CD1c-positive myeloid dendritic cell (primary cell): ENCODE data around the gene TMEM109.

ENCODE experiments used
- DNase-seq: peaks from one replicate; pipeline ENCODE4 v3.0.0-alpha.2; 2016; ENCODE audit errors: extremely low spot score

The TMEM109 gene

GRCh38 chr11:60925868-60926267 lies 11.9 kb downstream of the TMEM109 start:
- DNase-seq, result peak; percentile 67

GRCh38 chr11:60926500-60926899 lies 12.5 kb downstream of the TMEM109 start:
- no peak for DNase-seq

- DNase-seq, result no peak
These were observed 13.2 kb downstream of the TMEM109 start for GRCh38 chr11:60927061-60927592.

- no peak for DNase-seq
These were observed 13.6 kb downstream of the TMEM109 start for GRCh38 chr11:60927600-60927999.

GRCh38 chr11:60928563-60929001 lies 14.6 kb downstream of the TMEM109 start:
- no peak for DNase-seq

- no peak for DNase-seq
These were observed 15.8 kb downstream of the TMEM109 start for GRCh38 chr11:60929764-60930163.

- no peak for DNase-seq
These were observed 16.4 kb downstream of the TMEM109 start for GRCh38 chr11:60930394-60930793.

GRCh38 chr11:60931917-60932316 lies 18.0 kb downstream of the TMEM109 start:
- DNase-seq, result no peak

- DNase-seq, result no peak
These were observed 18.8 kb downstream of the TMEM109 start for GRCh38 chr11:60932605-60933356.

GRCh38 chr11:60933416-60934123 lies 19.6 kb downstream of the TMEM109 start:
- DNase-seq, result no peak

- DNase-seq, result no peak
These were observed 20.3 kb downstream of the TMEM109 start for GRCh38 chr11:60934124-60934789.

- DNase-seq, result no peak
These were observed 21.0 kb downstream of the TMEM109 start for GRCh38 chr11:60934790-60935605.

- no peak for DNase-seq
These were observed 21.9 kb downstream of the TMEM109 start for GRCh38 chr11:60935676-60936442.

- DNase-seq, result no peak
These were observed 22.6 kb downstream of the TMEM109 start for GRCh38 chr11:60936467-60937143.

- DNase-seq, result no peak
These were observed 23.2 kb downstream of the TMEM109 start for GRCh38 chr11:60937144-60937527.

- DNase-seq, result no peak
These were observed 23.9 kb downstream of the TMEM109 start for GRCh38 chr11:60937811-60938210.

GRCh38 chr11:60938500-60938899 lies 24.5 kb downstream of the TMEM109 start:
- DNase-seq, result no peak

GRCh38 chr11:60939301-60939700 lies 25.3 kb downstream of the TMEM109 start:
- no peak for DNase-seq

GRCh38 chr11:60939855-60940254 lies 25.9 kb downstream of the TMEM109 start:
- DNase-seq, result no peak
